Measurements from ENCODE around the gene IQGAP2. TPM values are rescaled to one million over a fixed set of nuclear protein-coding genes. Genes with fewer than 3 reads are reported as not detected.

Gene IQGAP2
- total RNA-seq, 1 donor from 2014 or later: 4.0 TPM

DNA sequence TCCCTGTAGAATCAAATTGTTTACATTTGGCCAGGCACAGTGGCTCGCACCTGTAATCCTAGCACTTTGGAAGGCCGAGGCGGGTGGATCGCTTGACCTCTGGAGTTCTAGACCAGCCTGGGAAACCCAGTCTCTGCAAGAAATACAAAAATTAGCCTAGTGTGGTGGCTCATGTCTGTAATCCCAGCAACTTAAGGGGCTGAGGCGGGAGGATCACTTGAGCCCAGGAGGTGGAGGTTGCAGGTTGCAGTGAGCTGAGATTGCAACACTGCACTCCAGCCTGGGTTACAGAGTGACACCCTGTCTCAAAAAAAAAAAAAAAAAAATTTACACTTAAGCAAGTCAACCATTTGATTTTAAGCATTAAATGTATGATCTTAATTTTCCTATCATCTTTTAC lies 17.5 kb upstream of the IQGAP2 start:
- Histone ChIP-seq H3K36me3 (ENCODE audit: control insufficient read depth, insufficient read depth, low read length) (no peaks in the 10 kb centered on the region), H3K4me3 (ENCODE audit: low read depth, low read length) (no peak overlapping the region), H3K27me3 (ENCODE audit: control insufficient read depth, insufficient read depth, low read length) (no peaks in the 10 kb centered on the region)
- TF ChIP-seq, protein P1, sequence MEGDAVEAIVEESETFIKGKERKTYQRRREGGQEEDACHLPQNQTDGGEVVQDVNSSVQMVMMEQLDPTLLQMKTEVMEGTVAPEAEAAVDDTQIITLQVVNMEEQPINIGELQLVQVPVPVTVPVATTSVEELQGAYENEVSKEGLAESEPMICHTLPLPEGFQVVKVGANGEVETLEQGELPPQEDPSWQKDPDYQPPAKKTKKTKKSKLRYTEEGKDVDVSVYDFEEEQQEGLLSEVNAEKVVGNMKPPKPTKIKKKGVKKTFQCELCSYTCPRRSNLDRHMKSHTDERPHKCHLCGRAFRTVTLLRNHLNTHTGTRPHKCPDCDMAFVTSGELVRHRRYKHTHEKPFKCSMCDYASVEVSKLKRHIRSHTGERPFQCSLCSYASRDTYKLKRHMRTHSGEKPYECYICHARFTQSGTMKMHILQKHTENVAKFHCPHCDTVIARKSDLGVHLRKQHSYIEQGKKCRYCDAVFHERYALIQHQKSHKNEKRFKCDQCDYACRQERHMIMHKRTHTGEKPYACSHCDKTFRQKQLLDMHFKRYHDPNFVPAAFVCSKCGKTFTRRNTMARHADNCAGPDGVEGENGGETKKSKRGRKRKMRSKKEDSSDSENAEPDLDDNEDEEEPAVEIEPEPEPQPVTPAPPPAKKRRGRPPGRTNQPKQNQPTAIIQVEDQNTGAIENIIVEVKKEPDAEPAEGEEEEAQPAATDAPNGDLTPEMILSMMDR (IDR thresholded peaks at IDR 0.05; ENCODE audit: insufficient read depth, low read length, poor library complexity, severe bottlenecking): no peak
- DNase-seq (ENCODE audit: low read depth): no peak

GRCh38 chr5:76386360-76386759 lies 16.7 kb upstream of the IQGAP2 start:
- Histone ChIP-seq H3K4me3 (ENCODE audit: low read depth, low read length) (no peak overlapping the region), H3K27me3 (ENCODE audit: control insufficient read depth, insufficient read depth, low read length) (no peaks in the 10 kb centered on the region), H3K36me3 (ENCODE audit: control insufficient read depth, insufficient read depth, low read length) (no peaks in the 10 kb centered on the region)
- no peak for DNase-seq (ENCODE audit: low read depth)
- TF ChIP-seq, protein P1 (IDR thresholded peaks at IDR 0.05; ENCODE audit: insufficient read depth, low read length, poor library complexity, severe bottlenecking): no peak

DNA sequence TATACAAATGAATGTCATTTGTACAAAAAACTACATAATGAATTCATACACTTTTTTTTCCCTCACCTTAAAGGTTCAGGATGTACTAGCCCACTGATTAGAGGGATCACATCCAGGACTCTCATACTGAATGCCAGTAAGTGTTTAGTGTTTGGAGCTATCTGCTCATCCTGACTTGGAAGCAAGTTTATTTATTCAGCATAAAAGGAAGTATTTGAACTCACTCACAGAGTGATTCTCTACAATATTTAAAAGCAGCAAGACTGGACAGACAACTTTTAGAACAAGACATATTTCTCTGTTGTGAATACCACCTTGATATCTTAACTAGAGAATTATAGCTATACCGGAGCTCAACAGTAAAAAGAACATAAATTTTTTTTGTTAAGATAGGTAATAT lies 14.8 kb upstream of the IQGAP2 start:
- no peaks in the 10 kb centered on the region for H3K27me3 ChIP-seq (ENCODE audit: control insufficient read depth, insufficient read depth, low read length)
- no peak for DNase-seq (ENCODE audit: low read depth)
- TF ChIP-seq, protein P1 (IDR thresholded peaks at IDR 0.05; ENCODE audit: insufficient read depth, low read length, poor library complexity, severe bottlenecking): no peak
- no peaks in the 10 kb centered on the region for H3K36me3 ChIP-seq (ENCODE audit: control insufficient read depth, insufficient read depth, low read length)
- no peak overlapping the region for H3K4me3 ChIP-seq (ENCODE audit: low read depth, low read length)

DNA sequence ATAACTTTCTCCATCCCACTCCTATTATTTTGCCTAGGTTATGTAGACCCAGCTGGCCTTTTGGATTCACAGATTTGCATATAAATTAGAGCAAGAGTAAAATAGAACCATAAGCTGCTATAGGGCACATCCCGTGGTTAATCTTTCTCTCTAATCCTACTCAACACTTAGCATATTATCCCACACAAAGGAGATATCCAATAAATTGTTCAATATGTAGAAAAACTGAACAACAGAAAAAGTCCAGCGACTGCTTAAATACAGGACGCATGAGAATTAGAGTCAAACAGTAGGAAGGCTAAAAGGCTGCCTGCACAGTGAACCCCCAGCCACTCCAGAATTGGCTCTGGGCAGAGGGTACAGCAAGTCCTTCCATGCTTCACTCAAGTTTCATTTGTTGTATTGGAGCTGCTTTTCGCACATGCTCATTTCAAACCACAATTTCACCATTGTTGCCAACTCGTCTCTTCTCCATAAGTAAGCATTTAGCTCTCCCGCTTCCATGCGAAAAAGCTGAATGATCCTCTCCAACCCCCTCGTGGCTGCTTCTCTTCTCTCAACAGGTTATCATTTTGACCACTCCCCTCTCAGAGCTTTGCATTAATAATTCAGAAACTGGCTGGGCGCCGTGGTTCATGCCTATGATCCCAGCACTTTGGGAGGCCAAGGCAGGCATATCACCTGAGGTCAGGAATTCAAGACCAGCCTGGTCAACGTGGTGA lies 14.1 kb upstream of the IQGAP2 start:
- TF ChIP-seq, protein P1 (IDR thresholded peaks at IDR 0.05; ENCODE audit: insufficient read depth, low read length, poor library complexity, severe bottlenecking): no peak
- DNase-seq (ENCODE audit: low read depth): no peak
- Histone ChIP-seq H3K4me3 (ENCODE audit: low read depth, low read length) (no peak overlapping the region), H3K36me3 (ENCODE audit: control insufficient read depth, insufficient read depth, low read length) (no peaks in the 10 kb centered on the region), H3K27me3 (ENCODE audit: control insufficient read depth, insufficient read depth, low read length) (no peaks in the 10 kb centered on the region)

- no peak for DNase-seq (ENCODE audit: low read depth)
- TF ChIP-seq, protein P1 (IDR thresholded peaks at IDR 0.05; ENCODE audit: insufficient read depth, low read length, poor library complexity, severe bottlenecking): no peak
- H3K27me3 ChIP-seq (ENCODE audit: control insufficient read depth, insufficient read depth, low read length): no peaks in the 10 kb centered on the region
- no peaks in the 10 kb centered on the region for H3K36me3 ChIP-seq (ENCODE audit: control insufficient read depth, insufficient read depth, low read length)
- H3K4me3 ChIP-seq (ENCODE audit: low read depth, low read length): no peak overlapping the region
Observed at GRCh38 chr5:76389513-76390154, 13.5 kb upstream of the IQGAP2 start.

All from kidney epithelial cell (primary cell).